IPS DF 6.9 (cell line): ENCODE measurements around the gene EIF4G3.
"Not testable (repeated sequence)": the region's sequence is repeated elsewhere in the genome, so short reads cannot be mapped to it uniquely, and the experiment has no call there.

Experiments used
- DNase-seq: peaks from one replicate; pipeline ENCODE4 v3.0.0-alpha.2; 2013; ENCODE audit warnings: low read depth, low spot score
- H3K27ac ChIP-seq: one replicate; pipeline ENCODE4 v1.5.1; 2013; ENCODE audit warnings: low read length, control low read depth
- H3K27me3 ChIP-seq: 2 replicates; pipeline ENCODE4 v1.6.1; 2013; ENCODE audit warnings: mild to moderate bottlenecking, low read length; ENCODE audit not compliant: control insufficient read depth, insufficient read depth
- H3K36me3 ChIP-seq: 2 replicates; pipeline ENCODE4 v1.6.1; 2013; ENCODE audit warnings: low read length; ENCODE audit not compliant: control insufficient read depth, insufficient read depth
- H3K4me1 ChIP-seq: 2 replicates; pipeline ENCODE4 v1.6.1; 2013; ENCODE audit warnings: low read length; ENCODE audit not compliant: control insufficient read depth, insufficient read depth
- H3K4me3 ChIP-seq: 2 replicates; pipeline ENCODE4 v1.5.1; 2013; ENCODE audit warnings: mild to moderate bottlenecking, low read length
- H3K9me3 ChIP-seq: 2 replicates; pipeline ENCODE4 v1.6.1; 2013; ENCODE audit warnings: low read length, inconsistent platforms; ENCODE audit not compliant: control insufficient read depth, insufficient read depth
- WGBS: extraction: QIAGEN DNeasy Blood & Tissue Kit; methylation state at CpG from one replicate; pipeline ENCODE4 v1.1.7; 2013; ENCODE audit warnings: mixed read lengths, missing lambda C conversion rate; ENCODE audit not compliant: insufficient read length, insufficient coverage; 5-methylcytosine and 5-hydroxymethylcytosine counted together

The EIF4G3 gene

GRCh38 chr1:20867062-20867461, 309.6 kb downstream of the EIF4G3 start:
- no peak overlapping the region for H3K27ac ChIP-seq
- peaks cover 6% of the 10 kb centered on the region; the same call in 1 of the 2 replicates for H3K36me3 ChIP-seq
- no peaks in the 10 kb centered on the region for H3K9me3 ChIP-seq
- DNase-seq: no peak
- H3K4me3 ChIP-seq: no peak overlapping the region
- H3K27me3 ChIP-seq: no peaks in the 10 kb centered on the region
- no CpG with 5 or more reads among the region's 1 CpG for whole genome bisulfite sequencing
- H3K4me1 ChIP-seq: no peaks in the 10 kb centered on the region

- no peak overlapping the region for H3K27ac ChIP-seq
- H3K4me1 ChIP-seq: no peaks in the 10 kb centered on the region
- H3K27me3 ChIP-seq: no peaks in the 10 kb centered on the region
- H3K36me3 ChIP-seq: peaks cover 6% of the 10 kb centered on the region; the same call in 1 of the 2 replicates
- no peaks in the 10 kb centered on the region for H3K9me3 ChIP-seq
- WGBS: no CpG with 5 or more reads among the region's 2 CpGs
- no peak for DNase-seq
- no peak overlapping the region for H3K4me3 ChIP-seq
These were observed 311.7 kb downstream of the EIF4G3 start for GRCh38 chr1:20865001-20865400.

GRCh38 chr1:20854529-20854928, 322.2 kb downstream of the EIF4G3 start:
- Histone ChIP-seq H3K9me3 (no peaks in the 10 kb centered on the region), H3K36me3 (peaks cover 15% of the 10 kb centered on the region; the same call in 1 of the 2 replicates), H3K27ac (no peak overlapping the region), H3K4me1 (no peaks in the 10 kb centered on the region), H3K4me3 (no peak overlapping the region), H3K27me3 (no peaks in the 10 kb centered on the region)
- WGBS: no CpG with 5 or more reads among the region's 4 CpGs
- DNase-seq: no peak

GRCh38 chr1:20851791-20852190, 324.9 kb downstream of the EIF4G3 start:
- not testable (repeated sequence) for H3K27ac ChIP-seq, H3K36me3 ChIP-seq, H3K4me1 ChIP-seq, H3K27me3 ChIP-seq, H3K4me3 ChIP-seq, H3K9me3 ChIP-seq, DNase-seq
- no CpG with 5 or more reads among the region's 8 CpGs for WGBS

- H3K27me3 ChIP-seq: no peaks in the 10 kb centered on the region
- H3K4me1 ChIP-seq: no peaks in the 10 kb centered on the region
- H3K4me3 ChIP-seq: no peak overlapping the region
- DNase-seq: no peak
- H3K36me3 ChIP-seq: peaks cover 5% of the 10 kb centered on the region; the same call in 1 of the 2 replicates
- H3K9me3 ChIP-seq: no peaks in the 10 kb centered on the region
- no peak overlapping the region for H3K27ac ChIP-seq
- WGBS: no CpG with 5 or more reads among the region's 3 CpGs
These were observed 326.7 kb downstream of the EIF4G3 start for GRCh38 chr1:20850021-20850420.

- Histone ChIP-seq H3K27me3 (no peaks in the 10 kb centered on the region), H3K27ac (no peak overlapping the region), H3K4me1 (no peaks in the 10 kb centered on the region), H3K36me3 (peaks cover 5% of the 10 kb centered on the region; the same call in 1 of the 2 replicates), H3K4me3 (no peak overlapping the region), H3K9me3 (no peaks in the 10 kb centered on the region)
- DNase-seq: no peak
- WGBS: no CpG with 5 or more reads among the region's 2 CpGs
These were observed 327.6 kb downstream of the EIF4G3 start for GRCh38 chr1:20849100-20849499.

GRCh38 chr1:20848162-20848561, 328.5 kb downstream of the EIF4G3 start:
- Histone ChIP-seq H3K4me3 (no peak overlapping the region), H3K27me3 (no peaks in the 10 kb centered on the region), H3K27ac (no peak overlapping the region), H3K9me3 (no peaks in the 10 kb centered on the region), H3K36me3 (peaks cover 4% of the 10 kb centered on the region; the same call in 1 of the 2 replicates), H3K4me1 (no peaks in the 10 kb centered on the region)
- DNase-seq: no peak
- no CpG with 5 or more reads among the region's 1 CpG for WGBS

GRCh38 chr1:20847611-20848080, 329.1 kb downstream of the EIF4G3 start:
- Histone ChIP-seq H3K36me3 (peaks cover 3% of the 10 kb centered on the region; the same call in 1 of the 2 replicates), H3K27ac (no peak overlapping the region), H3K4me1 (no peaks in the 10 kb centered on the region), H3K9me3 (no peaks in the 10 kb centered on the region), H3K4me3 (no peak overlapping the region), H3K27me3 (no peaks in the 10 kb centered on the region)
- WGBS: no CpG with 5 or more reads among the region's 4 CpGs
- no peak for DNase-seq

GRCh38 chr1:20846461-20847374, 330.0 kb downstream of the EIF4G3 start:
- peaks cover 3% of the 10 kb centered on the region; the same call in 1 of the 2 replicates for H3K36me3 ChIP-seq
- no peak overlapping the region for H3K4me3 ChIP-seq
- H3K9me3 ChIP-seq: no peaks in the 10 kb centered on the region
- no peak for DNase-seq
- H3K27ac ChIP-seq: no peak overlapping the region
- H3K27me3 ChIP-seq: no peaks in the 10 kb centered on the region
- no peaks in the 10 kb centered on the region for H3K4me1 ChIP-seq
- WGBS: no CpG with 5 or more reads among the region's 6 CpGs

- Histone ChIP-seq H3K9me3 (no peaks in the 10 kb centered on the region), H3K4me3 (no peak overlapping the region), H3K36me3 (peaks cover 3% of the 10 kb centered on the region; the same call in 1 of the 2 replicates), H3K4me1 (no peaks in the 10 kb centered on the region), H3K27me3 (no peaks in the 10 kb centered on the region), H3K27ac (no peak overlapping the region)
- DNase-seq: no peak
These were observed 336.0 kb downstream of the EIF4G3 start for GRCh38 chr1:20840731-20841130.
